ENCODE results near the gene GPR142.
"Not testable (repeated sequence)": the region's sequence is repeated elsewhere in the genome, so short reads cannot be mapped to it uniquely, and the experiment has no call there.

The GPR142 gene

DNA sequence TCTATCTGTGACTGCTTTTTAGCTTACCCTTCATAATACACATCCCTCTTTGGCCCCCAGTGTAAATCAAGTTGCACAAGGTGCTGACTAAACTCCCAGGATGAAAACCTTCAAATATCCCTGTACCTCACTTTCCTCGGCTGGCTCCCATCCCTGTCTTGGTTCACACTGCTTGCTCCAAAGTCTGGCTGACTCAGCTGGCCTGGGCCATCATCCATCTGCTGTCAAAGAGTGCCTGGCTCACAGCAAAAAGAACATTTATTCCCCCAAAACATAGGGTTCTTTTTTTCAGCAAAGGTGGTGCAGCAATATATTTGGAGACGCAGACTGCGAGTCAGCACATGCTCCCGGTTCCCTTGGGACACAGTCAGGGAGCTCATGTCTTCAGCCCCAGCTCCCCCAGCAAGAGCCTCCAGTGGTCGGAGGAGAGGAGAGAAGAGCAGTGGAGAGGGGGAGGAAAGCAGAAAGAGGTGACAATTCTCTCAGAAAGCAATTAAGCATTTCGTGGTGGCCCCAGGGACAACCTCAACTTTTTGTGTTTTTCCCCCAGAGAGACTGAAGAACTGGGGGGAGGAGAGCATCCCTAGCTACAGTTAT lies 26.1 kb downstream of the GPR142 start:
- no peak for DNase-seq (ENCODE audit: low read depth in 2 of 2)

DNA sequence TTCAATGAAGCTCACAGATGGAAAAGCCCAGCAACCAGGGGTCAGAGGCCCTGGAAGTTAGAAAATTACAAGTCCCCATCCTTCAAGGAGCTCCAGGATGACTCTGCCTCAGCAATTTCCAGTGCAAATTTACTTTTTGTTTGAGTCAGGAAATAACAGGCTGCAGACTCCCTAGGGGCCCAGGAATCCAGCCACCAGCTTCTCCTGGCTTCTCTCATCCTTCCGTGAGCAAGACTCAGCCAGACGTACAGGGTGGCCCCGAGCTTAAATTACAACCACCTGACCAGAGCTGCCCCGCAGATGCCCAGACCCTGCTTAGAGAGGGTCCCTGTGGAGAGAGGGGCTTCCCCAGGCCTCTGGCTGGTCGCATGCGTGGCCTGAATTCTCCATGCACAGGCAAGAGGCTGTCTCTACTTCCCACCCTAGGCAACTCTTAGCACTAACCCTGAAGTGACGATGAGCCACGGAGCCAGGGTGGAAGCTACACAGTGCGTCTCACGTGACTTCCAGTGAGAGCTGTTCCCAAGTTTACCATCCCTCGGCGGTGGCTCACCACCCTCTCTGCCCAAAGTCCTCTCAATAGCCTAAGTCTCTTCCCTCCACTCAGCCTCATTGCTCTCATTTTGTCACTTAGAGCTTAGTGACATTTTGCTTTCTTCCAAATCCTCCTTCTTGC lies 27.1 kb downstream of the GPR142 start:
- DNase-seq (ENCODE audit: low read depth in 2 of 2): no peak

DNA sequence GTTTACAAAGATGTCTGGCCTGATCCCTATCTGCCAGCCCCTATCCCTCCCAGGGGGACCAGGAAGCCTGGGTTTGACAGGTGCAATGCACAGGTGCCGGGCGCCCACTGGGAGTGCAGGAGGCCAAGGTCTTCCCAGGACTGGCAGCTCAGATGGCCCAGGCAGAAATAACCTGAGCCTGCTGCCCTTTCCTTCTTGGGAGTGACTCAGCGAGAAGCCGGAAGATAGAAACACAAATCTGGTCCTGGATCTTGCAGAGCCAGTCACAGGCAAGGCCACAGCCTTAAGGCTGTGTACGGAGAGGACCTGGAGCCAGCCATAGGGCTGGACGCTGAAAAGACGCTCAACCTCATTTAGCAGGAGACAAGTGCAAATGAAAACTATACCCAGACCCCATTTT lies 27.7 kb downstream of the GPR142 start:
- DNase-seq (ENCODE audit: low read depth in 2 of 2): no peak

DNA sequence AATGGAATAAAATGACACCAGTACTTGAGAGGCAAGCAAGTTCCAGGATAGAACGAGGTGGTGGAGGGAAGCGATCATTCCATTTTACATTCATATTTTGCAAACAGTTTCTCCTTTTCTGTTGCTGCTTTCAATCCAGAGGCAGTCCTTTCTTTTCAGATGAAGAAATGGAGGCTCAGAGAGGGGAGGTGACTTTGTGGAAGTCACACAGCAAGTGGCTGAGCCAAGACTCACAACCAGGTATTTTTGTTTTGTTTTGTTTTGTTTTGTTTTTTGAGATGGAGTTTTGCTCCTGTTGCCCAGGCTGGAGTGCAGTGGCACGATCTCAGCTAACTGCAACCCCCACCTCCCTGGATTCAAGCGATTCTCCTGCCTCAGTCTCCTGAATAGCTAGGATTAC lies 29.3 kb downstream of the GPR142 start:
- no peak for DNase-seq (ENCODE audit: low read depth in 2 of 2)

DNA sequence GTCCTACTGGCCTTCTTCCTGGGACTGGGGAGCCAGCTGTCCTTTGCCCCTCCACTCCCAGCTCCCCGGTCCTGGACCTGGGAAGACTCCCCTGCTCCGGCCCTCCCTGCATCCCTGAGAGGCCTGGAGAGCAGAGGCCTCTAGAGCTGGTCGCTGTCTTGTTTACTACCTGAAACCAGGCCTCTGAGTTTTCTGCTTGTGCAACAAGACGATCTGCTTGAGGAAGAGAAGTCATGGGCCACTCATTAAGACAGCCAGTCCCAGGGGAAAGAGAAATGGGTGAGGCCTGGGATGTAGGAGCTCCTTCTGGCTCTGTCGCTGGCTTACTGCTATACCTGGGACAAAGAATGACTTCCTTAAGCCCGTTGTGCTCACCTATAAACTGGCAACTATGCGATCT lies 34.7 kb downstream of the GPR142 start:
- DNase-seq (ENCODE audit: low read depth in 2 of 2): no peak

DNA sequence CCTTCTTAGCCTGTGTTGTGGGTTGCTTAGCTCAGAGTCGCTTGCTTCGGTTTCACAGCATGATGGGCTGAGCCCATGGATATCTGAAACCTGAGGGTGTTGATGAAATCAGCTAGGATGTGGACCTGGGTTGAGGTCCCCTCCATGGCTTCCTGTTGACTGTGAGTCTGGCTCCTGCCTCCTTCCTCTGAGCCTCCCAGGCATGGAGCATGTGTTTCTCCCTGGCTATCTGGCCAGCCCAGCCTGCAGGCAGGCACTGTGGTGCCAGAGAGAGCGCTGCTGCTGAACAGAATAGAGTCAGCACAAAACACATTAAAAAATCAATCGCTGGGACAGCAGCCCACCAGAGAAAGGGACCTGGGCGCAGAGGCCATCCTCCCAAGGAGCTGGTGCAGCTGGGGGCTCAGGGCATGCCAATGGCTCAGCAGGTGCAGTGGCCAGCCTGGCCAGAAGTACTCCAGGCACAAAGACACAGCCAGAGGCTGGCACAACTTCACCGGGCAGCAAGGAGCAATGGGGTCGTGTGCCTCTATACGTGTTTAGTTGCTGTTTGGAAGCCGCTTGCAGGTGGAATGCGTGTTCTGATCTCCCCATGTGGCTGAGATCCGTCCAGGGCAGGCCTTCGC lies 36.3 kb downstream of the GPR142 start:
- DNase-seq (ENCODE audit: low read depth in 2 of 2): no peak

DNA sequence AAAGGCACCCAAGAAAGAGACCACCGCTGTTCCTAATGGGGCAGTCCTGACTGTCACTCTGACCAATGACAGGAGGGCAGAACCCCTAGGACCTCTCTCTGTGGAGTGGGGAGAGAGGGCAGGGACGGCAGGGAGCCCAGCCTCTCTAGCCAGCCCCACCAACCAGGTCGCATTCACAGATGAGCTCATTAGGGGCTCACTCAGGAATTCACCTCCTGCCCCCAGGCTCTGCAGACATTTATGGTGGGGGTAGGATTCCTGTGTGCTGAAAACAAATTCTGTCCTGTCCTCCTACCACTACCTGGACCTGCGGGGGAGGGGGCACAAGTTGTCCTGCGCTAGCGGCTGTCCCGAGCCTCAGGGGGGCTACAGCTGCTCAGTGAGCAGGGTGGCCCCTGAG lies 36.9 kb downstream of the GPR142 start:
- DNase-seq (ENCODE audit: low read depth in 2 of 2): no peak

DNA sequence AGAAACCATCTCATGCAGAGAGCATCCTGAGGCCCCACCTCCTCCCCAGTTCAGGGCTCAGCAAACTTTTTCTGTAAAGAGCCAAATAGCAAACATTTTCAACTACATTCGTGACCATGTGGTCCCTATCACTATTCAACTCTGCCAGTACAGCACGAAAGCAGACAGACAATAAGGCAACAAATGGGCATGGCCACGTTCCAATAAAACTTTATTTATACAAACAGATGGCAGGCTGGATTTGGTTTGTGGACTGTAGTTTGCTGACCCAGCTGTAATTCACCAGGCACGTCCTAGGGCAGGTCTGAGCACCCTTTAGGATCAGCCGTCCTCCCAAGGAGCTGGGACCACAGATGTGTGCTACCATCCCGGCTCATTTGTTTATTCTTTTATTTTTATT lies 37.5 kb downstream of the GPR142 start:
- no peak for DNase-seq (ENCODE audit: low read depth in 2 of 2)

DNA sequence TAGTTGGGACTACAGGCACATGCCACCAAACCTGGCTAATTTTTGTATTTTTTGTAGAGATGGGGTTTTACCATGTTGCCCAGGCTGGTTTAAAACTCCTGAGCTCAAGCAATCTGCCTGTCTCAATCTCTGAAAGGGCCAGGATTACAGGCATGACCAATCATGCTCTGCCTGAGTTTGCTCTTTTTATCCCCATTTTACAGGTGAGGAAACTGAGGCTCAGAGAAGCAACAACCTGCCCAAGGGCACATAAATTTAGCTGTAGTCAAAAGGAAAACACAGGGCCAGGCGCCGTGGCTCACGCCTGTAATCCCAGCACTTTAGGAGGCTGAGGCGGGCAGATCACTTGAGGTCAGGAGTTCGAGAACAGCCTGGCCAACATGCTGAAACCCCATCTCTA lies 38.0 kb downstream of the GPR142 start:
- not testable (repeated sequence) for DNase-seq (ENCODE audit: low read depth in 2 of 2)

DNA sequence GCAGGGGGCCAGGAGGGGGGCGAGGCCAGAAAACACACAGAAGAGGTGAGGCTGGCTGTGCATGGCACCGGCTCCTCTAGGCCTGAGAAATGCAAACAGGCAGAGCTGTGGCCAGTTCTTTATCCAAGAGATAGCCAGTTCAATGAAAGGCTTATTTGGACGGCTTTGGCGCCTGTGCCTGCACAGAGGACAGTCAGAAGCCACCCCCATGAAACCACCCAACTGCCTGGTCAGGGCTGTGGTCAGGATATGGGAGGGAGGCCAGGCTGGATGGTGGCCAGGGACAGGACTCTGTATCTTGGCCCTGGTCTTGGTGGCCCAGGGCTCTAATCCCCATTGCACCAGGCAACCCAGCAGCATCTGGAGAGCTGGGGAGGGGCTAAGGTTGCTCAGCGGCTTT lies 40.1 kb downstream of the GPR142 start:
- no peak for DNase-seq (ENCODE audit: low read depth in 2 of 2)

DNA sequence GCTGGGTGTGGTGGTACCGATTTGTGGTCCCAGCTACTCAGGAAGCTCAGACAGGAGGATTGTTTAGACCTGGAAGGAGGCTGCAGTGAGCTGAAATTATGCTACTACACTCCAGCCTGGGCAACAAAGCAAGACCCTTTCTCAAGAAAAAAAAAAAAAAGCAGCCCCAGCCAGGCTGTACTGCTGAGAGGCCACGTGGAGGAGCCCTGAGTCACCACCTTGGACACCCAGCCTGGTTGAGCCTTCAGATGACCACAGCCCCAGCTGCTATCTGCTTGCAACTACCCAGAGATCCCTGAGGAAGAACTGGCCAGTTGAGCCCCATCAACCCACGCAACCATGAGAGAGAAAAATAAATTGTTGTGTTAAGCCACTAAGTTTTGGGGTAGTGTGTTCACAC lies 41.0 kb downstream of the GPR142 start:
- no peak for DNase-seq (ENCODE audit: low read depth in 2 of 2)

DNA sequence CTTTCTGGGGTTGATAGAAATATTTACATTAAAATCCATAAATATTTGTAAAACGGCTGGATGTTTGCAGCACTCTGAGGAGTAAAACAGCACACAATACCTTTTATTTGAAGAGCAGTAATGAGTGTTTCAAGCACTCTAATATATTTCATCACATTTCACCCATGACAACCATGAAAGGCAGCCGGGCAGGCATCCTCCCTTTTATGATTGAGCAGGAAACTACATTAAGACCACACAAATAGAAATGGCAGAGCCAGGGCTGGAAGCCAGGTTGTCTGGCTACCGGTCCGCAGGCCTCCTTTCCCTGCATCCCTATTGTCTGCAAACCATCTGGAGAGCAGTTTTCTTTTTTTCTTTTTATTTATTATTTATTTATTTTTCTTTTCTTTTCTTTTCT lies 41.5 kb downstream of the GPR142 start:
- no peak for DNase-seq (ENCODE audit: low read depth in 2 of 2)

DNA sequence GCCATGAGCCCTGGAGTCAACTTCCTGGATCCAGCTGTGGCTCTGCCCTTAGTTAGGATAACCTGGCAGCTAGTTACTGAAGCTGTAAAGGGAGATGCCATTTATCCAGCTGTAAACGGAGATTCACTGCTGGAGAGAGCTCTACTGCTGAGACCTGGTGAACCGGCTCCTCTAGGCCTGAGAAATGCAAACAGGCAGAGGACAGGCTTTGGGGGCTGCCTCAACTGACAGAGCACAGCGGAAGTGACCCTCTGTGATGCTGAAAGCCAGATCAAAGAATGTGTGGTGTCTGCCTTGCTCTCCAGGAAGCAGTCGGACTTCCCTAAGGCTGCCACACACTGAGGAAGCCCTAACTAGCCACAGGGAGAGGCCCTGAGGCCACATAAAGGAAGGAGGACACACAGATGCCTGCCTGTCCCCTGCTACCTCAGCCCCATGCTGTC lies 42.7 kb downstream of the GPR142 start:
- no peak for DNase-seq (ENCODE audit: low read depth in 2 of 2)

DNA sequence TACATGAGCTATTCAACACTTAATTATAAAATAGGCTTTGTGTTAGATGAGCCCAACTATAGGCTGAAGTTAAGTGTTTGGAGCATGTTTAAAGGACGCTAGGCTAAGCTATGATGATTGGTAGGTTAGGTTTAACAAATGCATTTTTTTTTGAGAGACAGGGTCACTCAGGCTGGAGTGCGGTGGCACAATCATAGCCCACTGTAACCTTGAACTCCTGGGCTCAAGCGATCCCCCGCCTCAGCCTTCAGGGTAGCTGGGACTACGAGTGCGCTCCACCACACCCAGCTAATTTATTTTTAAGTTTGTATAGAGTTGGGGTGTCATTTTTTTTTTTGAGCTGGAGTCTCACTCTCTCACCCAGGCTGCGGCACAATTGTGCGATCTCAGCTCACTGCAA lies 45.3 kb downstream of the GPR142 start:
- no peak for DNase-seq (ENCODE audit: low read depth in 2 of 2)

DNA sequence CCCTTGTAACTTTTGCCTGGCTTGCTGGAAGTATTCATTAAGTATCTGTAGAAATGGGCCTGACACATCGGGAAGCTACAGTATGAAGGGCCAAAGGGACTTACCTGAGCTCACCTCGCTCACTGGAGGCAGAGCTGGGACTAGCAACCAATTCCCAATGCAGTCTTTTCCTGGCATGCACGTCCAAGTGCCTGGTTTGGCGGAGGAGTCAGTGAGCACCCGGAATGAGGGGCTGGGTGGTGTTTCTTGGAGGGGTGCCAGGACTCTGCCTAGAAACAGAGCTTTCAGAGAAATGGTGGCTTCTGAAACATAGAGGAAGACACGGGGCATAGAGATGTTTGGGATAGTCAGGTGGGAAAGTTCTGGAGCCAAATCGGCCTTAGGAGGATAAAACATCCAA lies 46.2 kb downstream of the GPR142 start:
- no peak for DNase-seq (ENCODE audit: low read depth in 2 of 2)

DNA sequence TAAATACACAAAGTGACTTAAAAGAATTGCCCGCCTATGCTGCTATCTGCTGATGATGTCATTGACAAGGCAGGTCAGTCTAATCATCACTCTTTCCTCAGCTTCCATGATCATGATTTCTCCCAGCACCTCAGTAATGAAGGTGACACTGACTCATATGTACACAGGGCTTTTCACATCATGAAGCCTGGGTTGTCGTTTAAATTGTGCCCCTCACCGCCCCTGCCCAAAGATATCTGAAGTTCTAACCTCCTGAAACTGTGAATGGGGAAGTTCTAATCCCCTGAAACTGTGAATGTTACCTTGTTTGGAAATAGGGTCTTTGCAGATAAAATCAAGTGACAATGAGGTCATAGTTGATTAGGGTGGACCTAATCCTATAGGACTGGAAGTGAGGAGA lies 47.2 kb downstream of the GPR142 start:
- DNase-seq (ENCODE audit: low read depth in 2 of 2): no peak

DNA sequence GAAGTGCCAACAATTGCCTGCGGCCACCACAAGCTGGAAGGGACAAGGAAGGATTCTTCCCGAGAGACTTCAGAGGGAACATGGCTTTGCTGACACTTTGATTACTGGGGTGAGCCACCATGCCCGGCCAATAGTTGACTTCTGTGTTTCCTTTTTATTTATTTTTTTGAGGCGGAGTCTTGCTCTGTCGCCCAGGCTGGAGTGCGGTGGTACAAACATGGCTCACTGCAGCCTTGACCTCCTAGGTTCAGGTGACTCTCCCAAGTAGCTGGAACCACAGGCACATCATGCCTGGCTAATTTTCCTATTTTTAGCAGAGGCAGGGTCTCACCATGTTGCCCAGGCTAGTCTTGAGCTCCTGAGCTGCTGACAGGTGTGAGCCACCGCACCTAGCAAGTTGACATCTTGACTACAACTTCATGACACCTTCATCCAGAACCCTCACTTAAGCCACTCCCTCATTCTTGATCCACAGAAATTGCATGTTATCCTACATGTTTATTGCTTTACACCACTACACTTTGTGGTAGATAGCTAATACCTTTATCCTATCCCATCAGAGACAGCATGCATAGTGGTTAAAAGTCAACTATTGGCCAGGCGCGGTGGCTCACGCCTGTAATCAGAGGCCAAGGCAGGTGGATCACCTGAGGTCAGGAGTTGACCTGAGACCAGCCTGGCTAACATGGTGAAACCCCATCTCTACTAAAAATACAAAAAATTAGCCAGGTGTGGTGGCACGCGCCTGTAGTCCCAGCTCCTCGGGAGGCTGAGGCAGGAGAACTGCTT lies 48.5 kb downstream of the GPR142 start:
- no peak for DNase-seq (ENCODE audit: low read depth in 2 of 2)

DNA sequence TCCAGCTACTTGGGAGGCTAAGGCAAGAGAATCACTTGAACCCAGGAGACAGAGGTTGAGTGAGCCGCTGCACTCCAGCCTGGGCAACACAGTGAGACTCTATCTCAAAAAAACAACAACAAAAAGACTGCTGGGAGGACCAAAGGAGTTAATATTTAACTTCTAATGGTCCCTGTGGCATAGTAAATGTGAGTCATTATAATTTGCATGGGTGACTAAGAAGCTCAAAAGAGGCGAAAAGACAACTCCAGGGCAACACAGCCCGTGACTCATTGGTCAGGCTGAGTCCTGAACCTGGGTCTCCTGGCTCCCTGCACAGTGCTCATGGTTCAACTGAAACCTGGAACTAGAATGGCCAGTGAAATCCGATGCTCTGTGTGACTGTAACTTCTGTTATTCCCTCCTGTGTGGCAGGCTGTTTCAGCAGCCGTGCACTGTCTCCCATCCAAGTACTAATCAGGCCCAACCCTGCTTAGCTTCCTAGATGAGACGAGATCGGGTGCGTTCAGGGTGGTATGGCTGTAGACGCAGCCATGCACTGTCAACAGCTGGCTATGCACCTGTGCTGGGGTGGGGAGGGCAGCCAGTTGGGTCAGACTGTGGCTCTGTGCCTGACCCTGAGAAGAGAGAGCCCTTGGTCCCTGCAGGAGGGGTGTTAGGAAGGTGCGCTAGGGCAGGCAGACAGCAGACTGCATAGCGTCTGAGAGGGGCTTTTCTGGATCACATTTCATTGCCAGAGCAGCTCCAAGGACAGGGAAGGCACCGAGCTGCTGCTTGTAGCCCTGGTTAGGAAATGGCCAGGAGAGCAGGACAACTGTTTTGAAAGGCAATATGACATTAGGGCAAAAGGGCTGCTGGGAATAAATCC lies 50.1 kb downstream of the GPR142 start:
- no peak for DNase-seq (ENCODE audit: low read depth in 2 of 2)

DNA sequence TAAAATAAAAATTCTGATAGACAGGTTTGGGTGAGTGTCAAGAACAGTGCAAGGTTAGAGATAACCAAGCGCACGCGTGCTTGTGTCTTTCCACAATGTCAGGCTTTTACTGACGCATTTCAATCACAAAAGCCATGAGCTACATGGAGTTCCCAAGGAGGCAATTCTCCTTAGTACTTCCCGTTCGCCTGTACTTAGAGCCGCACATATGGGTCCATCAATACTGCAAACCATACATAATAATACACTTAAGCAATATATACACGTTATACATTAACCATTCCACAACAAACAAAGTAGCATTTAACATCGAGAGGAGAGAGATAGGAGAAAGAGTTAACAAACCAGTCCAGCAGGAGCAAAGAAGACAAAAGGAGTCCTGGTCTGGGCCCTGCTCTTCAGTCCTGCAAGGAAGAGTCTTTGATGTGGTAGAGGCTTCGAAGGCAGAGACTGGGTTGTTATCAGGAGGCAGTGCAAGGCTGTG lies 52.7 kb downstream of the GPR142 start:
- no peak for DNase-seq (ENCODE audit: low read depth in 2 of 2)

Measured in fibroblast of skin of left quadriceps (primary cell).